ENCODE measurements around the gene PLIN3.
"Not testable (repeated sequence)": the region's sequence is repeated elsewhere in the genome, so short reads cannot be mapped to it uniquely, and the experiment has no call there.

The PLIN3 gene

DNA sequence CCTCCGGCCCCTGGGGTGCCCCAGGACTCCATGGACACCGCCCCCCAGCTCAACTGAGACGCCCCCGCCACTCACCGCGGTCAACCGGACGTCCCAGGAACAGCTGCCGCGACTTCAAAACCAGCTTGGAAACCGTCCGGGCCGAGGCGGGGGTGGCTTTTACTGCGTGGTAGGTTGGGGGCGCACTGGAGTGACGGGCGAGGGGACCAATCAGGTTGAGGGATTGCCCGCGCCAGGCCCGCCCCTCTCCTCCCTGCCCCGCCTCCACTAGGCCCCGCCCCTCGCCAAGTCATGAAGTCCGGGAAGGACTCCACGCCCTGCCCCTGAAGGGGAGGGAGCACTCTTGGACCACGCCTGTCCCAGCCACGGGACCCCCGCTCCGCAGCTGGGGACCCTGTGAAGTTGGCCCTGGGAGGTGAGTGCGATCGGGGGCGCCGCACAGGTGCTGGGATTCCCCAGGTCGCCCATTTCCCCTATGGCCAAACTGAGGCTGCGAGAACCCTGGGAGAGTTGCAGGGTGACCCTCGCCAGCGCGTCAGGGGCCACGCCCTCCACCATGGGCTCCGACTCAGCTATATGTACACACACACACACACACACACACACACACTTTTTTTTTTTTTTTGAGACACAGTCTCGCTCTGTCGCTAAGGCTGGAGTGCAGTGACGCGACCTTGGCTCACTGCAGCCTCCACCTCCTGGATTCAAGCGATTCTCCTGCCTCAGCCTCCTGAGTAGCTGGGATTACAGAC, at the start of gene PLIN3:
Gene PLIN3 (minus strand): TSS at position 134 of the 752 bp plus-strand sequence. CDS start 6,273 bp downstream, outside the sequence.
- DNase-seq, result peak; percentile 95

DNA sequence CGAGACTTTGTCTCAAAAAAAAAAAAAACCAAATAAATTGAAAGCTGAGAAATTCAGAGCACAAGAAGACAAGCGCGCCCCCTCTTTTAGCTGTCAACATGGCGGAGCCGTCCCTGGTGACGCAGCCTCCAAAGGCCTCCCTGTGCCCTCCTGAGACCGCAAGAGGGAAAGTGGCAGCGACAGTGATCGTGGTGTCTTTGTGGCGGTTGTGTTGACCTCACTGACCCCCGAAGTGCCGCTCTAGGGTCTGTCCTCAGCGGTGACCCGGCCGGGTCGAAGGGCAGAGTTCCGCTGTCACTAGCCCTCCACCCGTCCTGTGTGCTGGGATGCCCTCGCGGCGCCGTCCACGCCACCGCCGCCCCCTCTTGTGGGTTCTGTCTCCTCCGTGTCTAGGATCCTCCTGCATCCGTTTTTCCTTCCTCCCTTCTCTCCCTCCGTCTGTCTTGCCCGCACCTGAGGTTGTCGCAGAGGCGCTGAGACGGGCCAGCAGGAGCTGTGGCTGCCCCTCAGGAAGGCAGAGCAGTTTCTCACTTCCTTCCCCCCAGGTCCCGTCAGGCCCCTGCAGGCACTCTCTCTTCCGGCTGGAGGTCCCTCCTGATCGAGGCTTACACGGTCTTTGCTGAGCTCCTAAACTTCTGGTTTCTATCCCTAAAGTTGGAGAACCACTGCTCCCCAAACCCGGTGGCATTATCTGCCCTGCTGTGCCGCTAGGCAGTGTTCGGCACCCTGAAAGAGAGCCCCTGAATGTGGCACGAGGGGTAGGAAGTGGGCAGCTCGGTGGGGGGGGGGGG, 49.0 kb upstream of the PLIN3 start:
- DNase-seq, result peak; percentile 5

- DNase-seq, result no peak
Observed at GRCh38 chr19:4914736-4915501, 47.5 kb upstream of the PLIN3 start.

- no peak for DNase-seq
Observed at GRCh38 chr19:4913996-4914735, 46.7 kb upstream of the PLIN3 start.

DNA sequence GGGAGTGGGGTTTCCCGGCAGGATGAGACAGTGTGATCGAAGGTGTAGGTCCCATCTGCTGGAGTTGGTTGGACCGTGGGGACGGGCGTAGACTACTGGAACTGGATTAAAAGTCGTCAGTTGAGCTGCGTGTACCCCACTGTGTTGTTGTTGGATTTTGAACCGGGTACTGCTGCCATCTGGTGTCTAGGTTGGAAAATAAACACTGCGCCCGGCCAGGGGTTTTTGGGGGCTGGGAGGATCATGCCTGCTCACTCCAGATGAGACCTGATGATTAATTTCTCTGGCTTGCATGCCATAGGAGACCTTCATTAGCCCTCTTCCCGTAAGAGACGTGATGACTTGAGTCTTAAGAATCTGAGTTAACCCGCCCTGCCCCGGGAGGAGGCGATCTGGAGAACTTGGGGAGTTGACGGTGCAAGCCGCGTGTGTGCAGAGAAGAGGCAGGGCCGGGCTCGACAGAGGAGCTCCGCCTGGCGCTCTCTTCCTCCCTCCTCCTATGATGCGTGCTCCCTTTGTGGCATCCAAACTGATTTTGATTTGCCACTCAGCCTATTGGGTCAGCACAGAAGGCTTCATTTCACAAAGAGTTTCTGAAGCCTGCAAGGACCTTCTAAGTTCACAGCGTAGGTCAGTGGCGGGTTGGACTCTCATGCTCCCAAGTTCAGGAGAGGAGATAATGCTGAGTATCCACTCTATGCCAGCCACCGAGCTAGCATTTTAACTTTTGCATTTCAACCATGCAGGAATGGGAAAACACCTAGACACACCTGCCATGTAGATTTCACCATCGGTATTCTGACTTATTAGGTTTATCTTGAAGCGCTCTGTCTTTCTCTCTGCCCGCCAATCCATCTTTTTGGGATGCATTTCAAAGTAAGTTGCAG, 44.6 kb upstream of the PLIN3 start:
- DNase-seq, result peak; percentile 82

DNA sequence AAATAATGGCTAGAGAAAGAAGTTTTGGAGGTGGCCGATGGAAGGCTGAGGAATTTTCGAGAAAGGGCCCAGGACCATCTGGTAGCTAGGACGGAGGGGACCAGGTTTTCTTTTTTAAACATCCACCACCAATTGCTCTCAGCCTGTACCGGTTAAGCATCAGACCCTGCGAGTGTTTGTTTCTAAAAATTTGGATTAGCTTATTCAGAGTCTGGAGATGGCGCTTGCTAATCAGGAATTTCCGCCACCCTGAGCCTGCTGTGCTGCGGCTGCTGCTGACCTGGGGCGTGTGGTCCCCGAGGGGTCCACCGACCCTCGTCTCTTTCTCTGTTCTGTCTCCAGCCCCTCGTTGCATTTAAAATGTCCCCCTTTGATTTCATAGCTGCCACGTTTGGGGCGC, 43.8 kb upstream of the PLIN3 start:
- DNase-seq, result no peak

- DNase-seq, result peak; percentile 45
Observed at GRCh38 chr19:4910594-4911281, 43.3 kb upstream of the PLIN3 start.

- DNase-seq, result peak; percentile 93
Observed at GRCh38 chr19:4909897-4910593, 42.6 kb upstream of the PLIN3 start.

GRCh38 chr19:4909156-4909896, 41.9 kb upstream of the PLIN3 start, which contains the start of gene UHRF1:
TSS of gene UHRF1 (plus strand) at chr19:4909501. CDS start at chr19:4910886, 1,385 bp downstream.
- no peak for DNase-seq

DNA sequence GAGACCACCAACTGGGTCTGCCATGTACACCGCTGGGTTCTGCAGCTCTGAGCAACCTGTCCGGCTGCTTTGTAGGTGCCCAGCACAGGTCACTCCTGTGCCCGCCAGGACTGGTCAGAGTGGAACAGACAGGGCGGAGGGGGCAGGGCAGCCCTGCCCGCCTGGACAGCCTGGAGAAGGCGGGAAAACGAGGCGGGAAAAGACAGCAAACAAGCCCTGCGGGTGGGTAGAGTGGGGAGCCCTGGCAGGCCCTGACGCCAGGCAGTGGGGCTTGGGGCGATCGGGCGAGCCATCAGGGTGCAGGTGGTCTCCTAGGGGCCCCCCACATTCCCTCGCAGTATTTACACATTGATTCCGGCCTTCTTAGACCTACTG, 41.3 kb upstream of the PLIN3 start:
- DNase-seq, result no peak

DNA sequence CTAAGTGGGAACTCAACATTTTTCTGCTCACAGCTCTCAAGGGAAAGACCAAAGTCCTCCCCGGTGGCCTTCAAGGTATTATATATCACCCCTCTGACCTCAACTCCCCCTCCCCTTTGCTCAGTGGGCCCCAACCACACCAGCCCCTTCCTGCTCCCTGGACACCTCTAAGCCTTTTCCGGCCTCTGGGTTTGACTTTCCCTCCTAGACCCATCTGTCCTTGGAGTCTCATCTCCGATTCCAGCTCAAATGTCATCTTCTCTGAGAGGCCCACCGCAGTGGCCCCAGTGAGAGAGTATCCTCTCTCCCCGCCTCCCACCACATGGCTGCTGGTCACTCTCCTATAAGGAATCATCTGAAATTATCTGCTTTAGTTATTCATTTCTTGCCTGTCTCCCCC, 40.9 kb upstream of the PLIN3 start:
- no peak for DNase-seq

DNA sequence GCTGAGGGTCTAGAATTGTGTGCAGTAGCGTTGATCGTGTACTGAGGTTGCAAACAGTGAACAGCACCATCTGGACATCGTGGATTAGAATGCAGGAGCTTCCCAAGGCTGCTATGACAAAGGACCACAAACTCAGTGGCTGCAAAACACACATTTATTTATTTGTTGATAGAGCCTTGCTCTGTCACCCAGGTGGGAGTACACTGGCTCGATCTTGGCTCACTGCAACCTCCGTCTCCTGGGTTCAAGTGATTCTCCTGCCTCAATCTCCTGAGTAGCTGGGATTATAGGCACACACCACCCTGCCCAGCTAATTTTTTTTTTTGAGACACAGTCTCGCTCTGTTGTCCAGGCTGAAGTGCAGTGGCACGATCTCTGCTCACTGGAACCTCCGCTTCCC, 39.5 kb upstream of the PLIN3 start:
- no peak for DNase-seq

GRCh38 chr19:4904481-4904880, 37.0 kb upstream of the PLIN3 start:
- no peak for DNase-seq

DNA sequence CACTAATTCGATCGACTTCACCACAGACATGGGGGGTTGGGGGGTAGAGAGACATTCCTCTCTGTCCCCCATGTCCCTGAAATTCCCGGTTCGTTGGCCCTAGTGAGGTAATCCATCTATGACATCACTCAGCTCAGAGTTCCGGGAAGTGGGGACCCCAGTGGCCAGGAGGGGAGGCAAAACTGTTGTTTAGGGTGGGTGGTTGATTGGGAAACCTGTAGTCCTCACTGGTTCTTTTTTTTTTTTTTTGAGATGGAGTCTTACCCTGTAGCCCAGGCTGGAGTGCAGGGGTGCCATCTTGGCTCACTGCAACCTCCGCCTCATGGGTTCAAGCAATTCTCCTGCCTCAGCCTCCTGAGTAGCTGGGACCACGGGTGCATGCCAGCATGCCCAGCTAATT, 35.3 kb upstream of the PLIN3 start, which contains the start of gene ARRDC5:
Gene ARRDC5 (minus strand): TSS at position 101 of the 400 bp plus-strand sequence. CDS start 71 bp downstream, at position 30.
- DNase-seq, result no peak

- not testable (repeated sequence) for DNase-seq
Observed at GRCh38 chr19:4900879-4901278, 33.4 kb upstream of the PLIN3 start.

DNA sequence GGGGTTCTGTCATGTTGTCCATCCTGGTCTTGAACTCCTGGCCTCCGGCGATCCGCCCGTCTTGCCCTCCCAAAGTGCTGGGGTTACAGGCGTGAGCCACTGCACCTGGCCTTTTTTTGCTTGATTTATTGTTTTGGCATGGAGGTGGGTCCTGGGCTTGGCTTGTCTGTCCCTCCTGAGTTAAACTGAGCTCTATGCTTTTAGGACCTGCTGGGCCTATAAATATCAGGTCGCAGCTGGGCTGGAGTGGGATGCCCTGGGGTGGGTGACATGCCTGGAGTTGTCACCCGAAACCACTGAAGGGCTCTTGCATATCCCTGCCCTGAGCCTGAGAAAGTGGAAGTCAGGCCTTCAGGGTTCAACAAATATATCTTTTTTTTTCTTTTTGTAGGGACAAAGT, 29.7 kb upstream of the PLIN3 start:
- DNase-seq, result no peak

- no peak for DNase-seq
Observed at GRCh38 chr19:4896372-4896771, 28.9 kb upstream of the PLIN3 start.

GRCh38 chr19:4892962-4893361, 25.5 kb upstream of the PLIN3 start:
- DNase-seq, result not testable (repeated sequence)

DNA sequence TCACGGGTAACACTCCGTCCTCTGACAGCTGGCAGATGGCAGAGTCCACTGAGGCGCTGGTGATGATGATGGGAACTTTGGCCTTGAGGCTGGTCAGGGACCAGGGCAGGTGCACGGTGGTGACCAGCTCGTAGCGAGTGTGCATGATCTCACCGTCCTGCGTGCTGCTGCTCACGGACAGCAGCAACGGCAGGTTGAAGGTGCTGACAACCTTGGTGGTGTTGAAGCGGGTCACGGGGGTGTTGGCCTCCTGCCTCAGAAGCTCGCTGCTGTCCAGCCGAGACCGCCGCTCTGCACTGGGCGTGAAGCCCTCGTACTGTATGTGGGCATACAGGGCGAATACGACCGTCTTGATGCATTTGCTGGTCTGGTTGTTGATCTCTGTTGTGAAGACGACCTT, 23.6 kb upstream of the PLIN3 start:
- no peak for DNase-seq

All from midbrain (tissue), 1 donor.